ENCODE results near the gene HMCN2.

The HMCN2 gene

DNA sequence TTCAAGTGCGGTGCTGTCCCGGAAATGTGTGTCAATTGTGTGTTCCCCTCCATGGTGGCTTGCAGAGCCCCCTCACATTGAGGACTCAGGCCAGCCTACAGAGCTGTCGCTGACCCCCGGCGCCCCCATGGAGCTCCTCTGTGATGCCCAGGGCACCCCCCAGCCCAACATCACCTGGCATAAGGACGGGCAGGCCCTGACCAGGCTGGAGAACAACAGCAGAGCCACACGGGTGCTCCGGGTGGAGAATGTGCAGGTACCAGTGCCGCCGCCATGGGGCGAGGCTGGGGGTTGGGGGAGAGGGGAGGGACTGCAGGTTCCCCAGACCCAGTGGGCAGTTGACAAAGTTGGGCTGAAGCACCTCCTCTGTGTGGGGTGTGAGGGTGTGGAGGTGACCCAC, 128.8 kb downstream of the HMCN2 start:
- H3K4me3 ChIP-seq (ENCODE audit: low read depth, low read length), result no peak overlapping the region
- in situ Hi-C loops (cut with HindIII; ENCODE audit: low sequenced_read_pairs), result no loop called here

DNA sequence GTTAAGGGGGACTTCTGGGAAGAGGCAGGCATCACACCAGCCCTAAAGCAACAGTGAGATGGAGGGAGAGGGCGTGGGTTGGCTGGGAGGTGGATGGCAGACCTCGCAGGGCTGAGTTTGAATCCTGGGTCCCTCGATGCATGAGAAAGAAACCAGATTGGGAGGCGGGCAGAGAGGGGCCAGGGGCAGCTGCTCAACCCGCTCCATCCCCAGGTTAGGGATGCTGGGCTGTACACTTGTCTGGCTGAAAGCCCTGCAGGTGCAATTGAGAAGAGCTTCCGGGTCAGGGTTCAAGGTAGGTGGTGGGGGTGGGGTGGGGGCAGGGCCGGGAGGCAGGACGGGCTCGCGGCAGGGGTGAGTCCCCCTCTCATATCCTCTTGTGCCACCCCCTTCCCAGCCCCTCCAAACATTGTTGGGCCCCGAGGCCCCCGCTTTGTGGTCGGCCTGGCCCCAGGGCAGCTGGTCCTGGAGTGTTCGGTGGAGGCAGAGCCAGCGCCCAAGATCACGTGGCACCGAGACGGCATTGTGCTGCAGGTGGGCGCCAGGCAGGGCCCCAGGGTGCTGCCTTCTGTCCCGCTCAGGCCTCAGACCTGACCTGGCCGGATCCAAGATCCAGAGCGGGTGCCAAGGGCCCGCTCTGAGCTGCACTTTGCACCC, 129.4 kb downstream of the HMCN2 start:
- DNase-seq (ENCODE audit: low read depth, low spot score), result no peak
- TF ChIP-seq, protein P1, sequence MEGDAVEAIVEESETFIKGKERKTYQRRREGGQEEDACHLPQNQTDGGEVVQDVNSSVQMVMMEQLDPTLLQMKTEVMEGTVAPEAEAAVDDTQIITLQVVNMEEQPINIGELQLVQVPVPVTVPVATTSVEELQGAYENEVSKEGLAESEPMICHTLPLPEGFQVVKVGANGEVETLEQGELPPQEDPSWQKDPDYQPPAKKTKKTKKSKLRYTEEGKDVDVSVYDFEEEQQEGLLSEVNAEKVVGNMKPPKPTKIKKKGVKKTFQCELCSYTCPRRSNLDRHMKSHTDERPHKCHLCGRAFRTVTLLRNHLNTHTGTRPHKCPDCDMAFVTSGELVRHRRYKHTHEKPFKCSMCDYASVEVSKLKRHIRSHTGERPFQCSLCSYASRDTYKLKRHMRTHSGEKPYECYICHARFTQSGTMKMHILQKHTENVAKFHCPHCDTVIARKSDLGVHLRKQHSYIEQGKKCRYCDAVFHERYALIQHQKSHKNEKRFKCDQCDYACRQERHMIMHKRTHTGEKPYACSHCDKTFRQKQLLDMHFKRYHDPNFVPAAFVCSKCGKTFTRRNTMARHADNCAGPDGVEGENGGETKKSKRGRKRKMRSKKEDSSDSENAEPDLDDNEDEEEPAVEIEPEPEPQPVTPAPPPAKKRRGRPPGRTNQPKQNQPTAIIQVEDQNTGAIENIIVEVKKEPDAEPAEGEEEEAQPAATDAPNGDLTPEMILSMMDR (IDR thresholded peaks at IDR 0.05; ENCODE audit: low read depth, low read length), result no peak
- no peak overlapping the region for H3K4me3 ChIP-seq (ENCODE audit: low read depth, low read length)
- in situ Hi-C loops (cut with HindIII; ENCODE audit: low sequenced_read_pairs), result no loop called here

More for the DNA sequence above, 128.8 kb downstream of the HMCN2 start:
- no peak for DNase-seq (ENCODE audit: low read depth, low spot score)
- TF ChIP-seq, protein P1 (IDR thresholded peaks at IDR 0.05; ENCODE audit: low read depth, low read length), result no peak

DNA sequence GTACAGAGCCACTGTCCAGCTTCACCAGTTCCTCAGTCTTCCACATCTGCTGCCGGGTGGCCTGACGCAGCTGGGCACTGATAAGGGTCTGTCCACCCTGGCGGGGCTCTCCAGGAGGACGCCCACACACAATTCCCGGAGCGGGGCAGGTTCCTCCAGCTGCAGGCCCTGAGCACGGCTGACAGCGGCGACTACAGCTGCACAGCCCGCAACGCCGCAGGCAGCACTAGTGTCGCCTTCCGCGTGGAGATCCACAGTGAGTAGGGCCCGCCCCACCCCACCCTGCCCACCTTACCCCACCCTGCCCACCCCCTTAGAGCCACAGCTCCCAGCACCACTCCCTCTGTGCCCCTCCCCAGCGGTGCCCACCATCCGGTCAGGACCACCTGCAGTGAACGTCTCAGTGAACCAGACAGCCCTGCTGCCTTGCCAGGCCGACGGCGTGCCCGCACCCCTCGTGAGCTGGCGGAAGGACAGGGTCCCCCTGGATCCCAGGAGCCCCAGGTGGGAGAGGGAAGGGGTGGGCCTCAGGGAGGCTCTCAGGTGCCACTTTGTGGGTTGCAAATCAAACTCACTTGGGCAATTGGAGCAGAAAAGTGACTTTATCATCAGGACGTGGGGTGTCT, 130.4 kb downstream of the HMCN2 start:
- TF ChIP-seq, protein P1 (IDR thresholded peaks at IDR 0.05; ENCODE audit: low read depth, low read length), result no peak
- no peak for DNase-seq (ENCODE audit: low read depth, low spot score)
- no peak overlapping the region for H3K4me3 ChIP-seq (ENCODE audit: low read depth, low read length)
- in situ Hi-C loops (cut with HindIII; ENCODE audit: low sequenced_read_pairs), result no loop called here

GRCh38 chr9:130396581-130396980, 131.0 kb downstream of the HMCN2 start:
- in situ Hi-C loops (cut with HindIII; ENCODE audit: low sequenced_read_pairs), result no loop called here
- H3K4me3 ChIP-seq (ENCODE audit: low read depth, low read length), result no peak overlapping the region
- TF ChIP-seq, protein P1 (IDR thresholded peaks at IDR 0.05; ENCODE audit: low read depth, low read length), result no peak
- no peak for DNase-seq (ENCODE audit: low read depth, low spot score)

DNA sequence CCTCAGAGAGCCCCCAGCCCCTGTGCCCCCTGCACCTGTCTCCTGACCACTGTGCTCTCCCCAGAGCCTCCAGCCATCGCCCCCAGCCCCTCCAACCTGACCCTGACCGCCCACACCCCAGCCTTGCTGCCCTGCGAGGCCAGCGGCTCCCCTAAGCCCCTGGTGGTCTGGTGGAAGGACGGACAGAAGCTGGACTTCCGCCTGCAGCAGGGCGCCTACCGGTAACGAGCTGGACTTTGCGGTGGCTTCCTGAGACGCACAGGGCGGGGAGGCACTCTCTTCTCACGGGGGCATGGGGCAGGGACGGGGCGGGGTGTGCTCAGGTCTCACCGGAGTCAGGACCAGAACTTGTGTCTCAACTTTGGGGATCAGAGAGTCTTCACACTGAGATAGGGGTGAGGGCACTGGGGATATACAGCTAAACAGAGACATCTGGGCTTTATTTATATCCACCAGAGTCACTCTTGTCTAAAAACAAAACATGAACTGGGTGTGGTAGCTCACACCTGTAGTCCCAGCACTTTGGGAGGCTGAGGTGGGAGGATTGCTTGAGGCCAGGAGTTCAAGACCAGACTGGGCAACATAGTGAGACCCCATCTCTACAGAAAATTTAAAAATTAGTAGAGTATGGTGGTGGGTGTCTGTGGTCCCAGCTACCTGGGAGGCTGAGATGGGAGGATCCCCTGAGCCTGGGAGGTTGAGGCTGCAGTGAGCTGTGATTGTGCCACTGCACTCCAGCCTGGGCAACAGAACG, 133.1 kb downstream of the HMCN2 start:
- in situ Hi-C loops (cut with HindIII; ENCODE audit: low sequenced_read_pairs), result no loop called here
- TF ChIP-seq, protein P1 (IDR thresholded peaks at IDR 0.05; ENCODE audit: low read depth, low read length), result no peak
- H3K4me3 ChIP-seq (ENCODE audit: low read depth, low read length), result no peak overlapping the region
- no peak for DNase-seq (ENCODE audit: low read depth, low spot score)

- H3K4me3 ChIP-seq (ENCODE audit: low read depth, low read length), result no peak overlapping the region
- TF ChIP-seq, protein P1 (IDR thresholded peaks at IDR 0.05; ENCODE audit: low read depth, low read length), result no peak
- in situ Hi-C loops (cut with HindIII; ENCODE audit: low sequenced_read_pairs), result no loop called here
- DNase-seq (ENCODE audit: low read depth, low spot score), result no peak
These were observed 134.2 kb downstream of the HMCN2 start for GRCh38 chr9:130399768-130400167.
